Glutamatergic neuron (in vitro differentiated cells): ENCODE data around the gene MFSD6. TPM values are rescaled to one million over a fixed set of nuclear protein-coding genes. Genes with fewer than 3 reads are reported as not detected.

Experiments used
- DNase-seq: peaks from one replicate; pipeline ENCODE4 v3.0.0; 2022
- H3K27ac Mint-ChIP-seq: one replicate; pipeline ENCODE4 v1.8.0; 2020; ENCODE audit warnings: mild to moderate bottlenecking, mixed read lengths, inconsistent platforms; ENCODE audit not compliant: unreplicated experiment
- H3K27me3 Mint-ChIP-seq: one replicate; pipeline ENCODE4 v1.8.0; 2020; ENCODE audit warnings: mild to moderate bottlenecking, moderate library complexity, mixed read lengths, inconsistent platforms; ENCODE audit not compliant: unreplicated experiment
- H3K36me3 Mint-ChIP-seq: one replicate; pipeline ENCODE4 v1.8.0; 2020; ENCODE audit warnings: mild to moderate bottlenecking, mixed read lengths, inconsistent platforms; ENCODE audit not compliant: unreplicated experiment
- H3K4me1 Mint-ChIP-seq: one replicate; pipeline ENCODE4 v1.8.0; 2020; ENCODE audit warnings: mild to moderate bottlenecking, low read depth, mixed read lengths, inconsistent platforms; ENCODE audit not compliant: unreplicated experiment
- H3K4me3 Mint-ChIP-seq: one replicate; pipeline ENCODE4 v1.8.0; 2020; ENCODE audit warnings: mild to moderate bottlenecking, mixed read lengths, inconsistent platforms; ENCODE audit not compliant: unreplicated experiment
- H3K9me3 Mint-ChIP-seq: one replicate; pipeline ENCODE4 v1.8.0; 2020; ENCODE audit warnings: mild to moderate bottlenecking, moderate library complexity, mixed read lengths, inconsistent platforms; ENCODE audit not compliant: unreplicated experiment
- CTCF ChIP-seq: fragments of 200-600 bp; sonication (generic); IDR thresholded peaks from one replicate; pipeline ENCODE4 v1.5.0; 2021; ENCODE audit not compliant: partially characterized antibody, unreplicated experiment
- total RNA-seq: library from RNA; stranded (reverse); fragmentation: NEBNext Ultra II Directional; extraction: Animal tissue kit (Norgen Biotek cat#: 25700); gene quantifications from one replicate; pipeline ENCODE4 v1.2.1, GENCODE V29; 2021; ENCODE audit not compliant: unreplicated experiment

The MFSD6 gene
- total RNA-seq, 1 donor from 2014 or later: 31.0 TPM

GRCh38 chr2:190435031-190435670 is 27.0 kb downstream of the MFSD6 start:
- no peak for TF ChIP-seq CTCF
- Mint-ChIP-seq H3K27me3 (peaks cover 5% of the 10 kb centered on the region), H3K4me3 (no peak overlapping the region), H3K36me3 (peaks cover 8% of the 10 kb centered on the region), H3K4me1 (no peaks in the 10 kb centered on the region), H3K27ac (no peak overlapping the region), H3K9me3 (peaks cover 3% of the 10 kb centered on the region)
- DNase-seq: no peak

GRCh38 chr2:190436557-190436956 is 28.4 kb downstream of the MFSD6 start:
- Mint-ChIP-seq H3K27me3 (peaks cover 5% of the 10 kb centered on the region), H3K9me3 (peaks cover 3% of the 10 kb centered on the region), H3K36me3 (peaks cover 8% of the 10 kb centered on the region), H3K4me3 (no peak overlapping the region), H3K4me1 (no peaks in the 10 kb centered on the region), H3K27ac (no peak overlapping the region)
- no peak for DNase-seq
- TF ChIP-seq CTCF: no peak

- DNase-seq: no peak
- H3K36me3 Mint-ChIP-seq: peaks cover 4% of the 10 kb centered on the region
- H3K9me3 Mint-ChIP-seq: peaks cover 1% of the 10 kb centered on the region
- H3K27ac Mint-ChIP-seq: no peak overlapping the region
- TF ChIP-seq CTCF: no peak
- no peak overlapping the region for H3K4me3 Mint-ChIP-seq
- H3K27me3 Mint-ChIP-seq: peaks cover 3% of the 10 kb centered on the region
- peaks cover 2% of the 10 kb centered on the region for H3K4me1 Mint-ChIP-seq
Measured at GRCh38 chr2:190440113-190440512, 32.0 kb downstream of the MFSD6 start.

- no peak for TF ChIP-seq CTCF
- H3K4me3 Mint-ChIP-seq: no peak overlapping the region
- no peak for DNase-seq
- H3K4me1 Mint-ChIP-seq: peaks cover 2% of the 10 kb centered on the region
- peaks cover 1% of the 10 kb centered on the region for H3K9me3 Mint-ChIP-seq
- H3K27me3 Mint-ChIP-seq: no peaks in the 10 kb centered on the region
- H3K27ac Mint-ChIP-seq: no peak overlapping the region
- peaks cover under 1% of the 10 kb centered on the region for H3K36me3 Mint-ChIP-seq
Measured at GRCh38 chr2:190441564-190441963, 33.4 kb downstream of the MFSD6 start.

- TF ChIP-seq CTCF: no peak
- H3K36me3 Mint-ChIP-seq: no peaks in the 10 kb centered on the region
- DNase-seq: no peak
- H3K9me3 Mint-ChIP-seq: peaks cover 1% of the 10 kb centered on the region
- no peaks in the 10 kb centered on the region for H3K27me3 Mint-ChIP-seq
- H3K4me3 Mint-ChIP-seq: no peak overlapping the region
- H3K4me1 Mint-ChIP-seq: peaks cover 2% of the 10 kb centered on the region
- no peak overlapping the region for H3K27ac Mint-ChIP-seq
Measured at GRCh38 chr2:190443055-190443454, 34.9 kb downstream of the MFSD6 start.
